ENCODE measurements around the gene LARP1.

GRCh38 chr5:154860765-154861164 lies 105.6 kb downstream of the LARP1 start:
- TF ChIP-seq CTCF (IDR thresholded peaks at IDR 0.05; ENCODE audit: low read depth, low read length, missing input control) (no peak), TAF1 (conservative IDR thresholded peaks at IDR 0.05) (no peak), FOXA1 (IDR thresholded peaks at IDR 0.05) (no peak), FOXA2 (IDR thresholded peaks at IDR 0.05) (no peak), RAD21 (IDR thresholded peaks at IDR 0.05) (no peak), YY1 (IDR thresholded peaks at IDR 0.05) (no peak), JUND (IDR thresholded peaks at IDR 0.05) (no peak)
- TF ChIP-seq, protein P1, sequence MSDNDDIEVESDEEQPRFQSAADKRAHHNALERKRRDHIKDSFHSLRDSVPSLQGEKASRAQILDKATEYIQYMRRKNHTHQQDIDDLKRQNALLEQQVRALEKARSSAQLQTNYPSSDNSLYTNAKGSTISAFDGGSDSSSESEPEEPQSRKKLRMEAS (IDR thresholded peaks at IDR 0.05), result no peak

Measured in liver (tissue), 3 donors.